DOHH2 (cell line): ENCODE measurements around the gene GALNT2.
A peak's percentile ranks its signal among the peaks of the same experiment; 100 is the strongest.

ENCODE experiments used
- H3F3A ChIP-seq: fragments of 200-600 bp; sonication (generic), shearing (Covaris generic); 2 replicates; pipeline ENCODE4 v1.6.0; 2016; ENCODE audit warnings: antibody characterized with exemption, mild to moderate bottlenecking; ENCODE audit not compliant: control insufficient read depth, insufficient read depth
- H3K27ac ChIP-seq: fragments of 200-600 bp; sonication (generic); 2 replicates; pipeline ENCODE4 v1.5.1; 2014; ENCODE audit warnings: low read depth, mild to moderate bottlenecking, low read length, moderate library complexity
- H3K27me3 ChIP-seq: fragments of 200-600 bp; sonication (generic); 2 replicates; pipeline ENCODE4 v1.6.1; 2014; ENCODE audit warnings: mild to moderate bottlenecking, low read length, mixed read lengths; ENCODE audit not compliant: control insufficient read depth
- H3K36me3 ChIP-seq: fragments of 200-600 bp; sonication (generic); 2 replicates; pipeline ENCODE4 v1.6.1; 2014; ENCODE audit warnings: mild to moderate bottlenecking, low read length, moderate library complexity, mixed read lengths; ENCODE audit not compliant: control insufficient read depth
- H3K4me1 ChIP-seq: fragments of 200-600 bp; sonication (generic); 2 replicates; pipeline ENCODE4 v1.6.1; 2014; ENCODE audit warnings: mild to moderate bottlenecking, low read length, mixed read lengths; ENCODE audit not compliant: control insufficient read depth
- H3K4me2 ChIP-seq: fragments of 200-600 bp; sonication (generic); 2 replicates; pipeline ENCODE4 v1.6.0; 2014; ENCODE audit warnings: mild to moderate bottlenecking, low read length, moderate library complexity
- H3K4me3 ChIP-seq: fragments of 200-600 bp; sonication (generic); 2 replicates; pipeline ENCODE4 v1.5.1; 2014; ENCODE audit warnings: mild to moderate bottlenecking, low read length, mixed read lengths
- H3K79me2 ChIP-seq: fragments of 200-600 bp; sonication (generic); 2 replicates; pipeline ENCODE4 v1.6.1; 2014; ENCODE audit warnings: mild to moderate bottlenecking, low read length, mixed read lengths; ENCODE audit not compliant: control insufficient read depth
- H3K9me2 ChIP-seq: fragments of 200-600 bp; sonication (generic); replicated peaks from 2 replicates; pipeline ENCODE4 v1.6.1; 2014; ENCODE audit warnings: mild to moderate bottlenecking, low read length, mixed read lengths; ENCODE audit not compliant: control insufficient read depth
- H3K9me3 ChIP-seq: fragments of 200-600 bp; sonication (generic); 2 replicates; pipeline ENCODE4 v1.6.1; 2014; ENCODE audit warnings: antibody characterized with exemption, low read length, mixed read lengths; ENCODE audit not compliant: control insufficient read depth, insufficient read depth
- H4K20me1 ChIP-seq: fragments of 200-600 bp; sonication (generic); 2 replicates; pipeline ENCODE4 v1.6.0; 2014; ENCODE audit warnings: low read depth, mild to moderate bottlenecking, antibody characterized with exemption, low read length, moderate library complexity; ENCODE audit not compliant: control insufficient read depth, insufficient read depth
- EZH2phosphoT487 ChIP-seq: fragments of 200-600 bp; sonication (generic); IDR thresholded peaks from 2 replicates; pipeline ENCODE4 v1.6.1; 2017; ENCODE audit warnings: borderline replicate concordance, mild to moderate bottlenecking, antibody characterized with exemption, low read length, moderate library complexity, mixed read lengths
- TF ChIP-seq, protein P1 (sequence below): fragments of 200-600 bp; sonication (generic); IDR thresholded peaks from one replicate; pipeline ENCODE4 v1.5.1; 2014; ENCODE audit warnings: antibody characterized with exemption, mild to moderate bottlenecking, low read depth, low read length; ENCODE audit not compliant: poor library complexity, severe bottlenecking

GALNT2 gene

DNA sequence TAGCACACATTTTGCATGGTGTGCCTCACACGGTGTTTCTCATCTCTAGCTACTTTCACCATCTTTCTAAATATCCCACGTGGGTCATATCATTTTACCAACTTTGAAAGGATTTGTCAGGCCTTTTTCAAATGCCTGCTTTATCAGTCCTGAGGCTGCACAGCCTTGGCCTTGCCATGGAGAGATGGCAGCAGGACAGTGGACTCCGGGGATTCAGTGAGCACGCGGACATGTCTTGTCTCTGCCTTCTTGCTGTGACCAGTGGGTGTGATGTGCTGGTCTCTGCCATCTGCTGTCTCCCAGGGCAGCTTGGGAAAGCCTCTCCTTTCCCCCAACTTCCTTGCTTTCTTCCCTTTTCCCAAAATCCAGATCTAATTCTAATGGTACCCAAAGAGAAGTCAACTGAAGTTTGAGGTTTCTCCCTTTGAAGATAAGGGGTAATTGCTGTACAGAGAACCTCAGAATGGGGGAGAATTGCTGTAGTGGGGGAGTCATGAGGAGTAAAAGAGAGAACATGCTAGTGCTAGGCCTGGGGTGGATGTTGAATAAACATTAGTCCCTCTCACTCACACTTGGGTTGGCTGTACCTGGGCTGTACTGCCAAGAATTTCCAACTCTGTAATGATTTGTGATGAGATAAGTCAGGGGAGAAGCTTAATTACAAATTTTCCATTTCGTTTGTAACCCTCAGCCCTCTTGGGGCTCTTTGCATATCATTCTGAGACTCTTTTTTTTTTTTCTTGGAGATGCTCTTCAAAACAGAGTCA, 99.5 kb downstream of the GALNT2 start:
- no peak overlapping the region for H3K4me2 ChIP-seq
- no peaks in the 10 kb centered on the region for H3F3A ChIP-seq
- H4K20me1 ChIP-seq, result no peaks in the 10 kb centered on the region
- H3K9me2 ChIP-seq, result no peaks in the 10 kb centered on the region
- H3K4me3 ChIP-seq, result no peak overlapping the region
- H3K9me3 ChIP-seq, result no peaks in the 10 kb centered on the region; the same call in 1 of the 2 replicates
- H3K36me3 ChIP-seq, result no peaks in the 10 kb centered on the region
- no peaks in the 10 kb centered on the region for H3K27me3 ChIP-seq
- no peak for TF ChIP-seq EZH2phosphoT487
- TF ChIP-seq, protein P1, sequence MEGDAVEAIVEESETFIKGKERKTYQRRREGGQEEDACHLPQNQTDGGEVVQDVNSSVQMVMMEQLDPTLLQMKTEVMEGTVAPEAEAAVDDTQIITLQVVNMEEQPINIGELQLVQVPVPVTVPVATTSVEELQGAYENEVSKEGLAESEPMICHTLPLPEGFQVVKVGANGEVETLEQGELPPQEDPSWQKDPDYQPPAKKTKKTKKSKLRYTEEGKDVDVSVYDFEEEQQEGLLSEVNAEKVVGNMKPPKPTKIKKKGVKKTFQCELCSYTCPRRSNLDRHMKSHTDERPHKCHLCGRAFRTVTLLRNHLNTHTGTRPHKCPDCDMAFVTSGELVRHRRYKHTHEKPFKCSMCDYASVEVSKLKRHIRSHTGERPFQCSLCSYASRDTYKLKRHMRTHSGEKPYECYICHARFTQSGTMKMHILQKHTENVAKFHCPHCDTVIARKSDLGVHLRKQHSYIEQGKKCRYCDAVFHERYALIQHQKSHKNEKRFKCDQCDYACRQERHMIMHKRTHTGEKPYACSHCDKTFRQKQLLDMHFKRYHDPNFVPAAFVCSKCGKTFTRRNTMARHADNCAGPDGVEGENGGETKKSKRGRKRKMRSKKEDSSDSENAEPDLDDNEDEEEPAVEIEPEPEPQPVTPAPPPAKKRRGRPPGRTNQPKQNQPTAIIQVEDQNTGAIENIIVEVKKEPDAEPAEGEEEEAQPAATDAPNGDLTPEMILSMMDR, result no peak
- peaks cover 74% of the 10 kb centered on the region for H3K79me2 ChIP-seq
- no peak overlapping the region for H3K27ac ChIP-seq
- peaks cover 34% of the 10 kb centered on the region for H3K4me1 ChIP-seq

DNA sequence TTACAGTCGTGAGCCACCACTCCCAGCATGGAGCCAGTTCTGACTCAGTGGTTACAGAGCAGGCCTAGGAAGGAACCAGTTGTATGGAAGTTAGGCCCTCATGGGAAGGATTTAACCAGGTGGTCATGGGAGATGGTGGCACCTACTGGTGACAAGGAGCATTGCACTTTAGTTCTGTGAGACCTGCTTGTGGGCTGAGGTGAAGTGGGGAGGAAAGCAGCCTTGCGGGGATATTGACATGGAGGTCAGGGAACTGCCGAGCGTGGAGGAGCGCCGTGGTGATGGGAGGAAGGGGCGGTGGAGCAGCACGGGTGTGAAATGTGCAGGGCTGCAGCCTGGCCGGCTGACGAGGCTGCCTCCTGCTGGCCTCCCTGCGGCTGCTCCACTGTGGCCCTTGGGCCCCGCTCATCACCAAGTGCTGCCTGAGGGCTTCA, 100.4 kb downstream of the GALNT2 start:
- no peaks in the 10 kb centered on the region for H3K36me3 ChIP-seq
- H3K9me2 ChIP-seq, result no peaks in the 10 kb centered on the region
- peaks cover 70% of the 10 kb centered on the region for H3K79me2 ChIP-seq
- H3K27ac ChIP-seq, result no peak overlapping the region
- H3F3A ChIP-seq, result no peaks in the 10 kb centered on the region
- H4K20me1 ChIP-seq, result no peaks in the 10 kb centered on the region
- no peaks in the 10 kb centered on the region; the same call in 1 of the 2 replicates for H3K9me3 ChIP-seq
- peak overlapping the region; percentile 33; the same call in 1 of the 2 replicates for H3K4me2 ChIP-seq
- TF ChIP-seq, protein P1, result peak; percentile 99
- no peak for TF ChIP-seq EZH2phosphoT487
- no peak overlapping the region for H3K4me3 ChIP-seq
- H3K4me1 ChIP-seq, result peaks cover 34% of the 10 kb centered on the region
- H3K27me3 ChIP-seq, result no peaks in the 10 kb centered on the region

DNA sequence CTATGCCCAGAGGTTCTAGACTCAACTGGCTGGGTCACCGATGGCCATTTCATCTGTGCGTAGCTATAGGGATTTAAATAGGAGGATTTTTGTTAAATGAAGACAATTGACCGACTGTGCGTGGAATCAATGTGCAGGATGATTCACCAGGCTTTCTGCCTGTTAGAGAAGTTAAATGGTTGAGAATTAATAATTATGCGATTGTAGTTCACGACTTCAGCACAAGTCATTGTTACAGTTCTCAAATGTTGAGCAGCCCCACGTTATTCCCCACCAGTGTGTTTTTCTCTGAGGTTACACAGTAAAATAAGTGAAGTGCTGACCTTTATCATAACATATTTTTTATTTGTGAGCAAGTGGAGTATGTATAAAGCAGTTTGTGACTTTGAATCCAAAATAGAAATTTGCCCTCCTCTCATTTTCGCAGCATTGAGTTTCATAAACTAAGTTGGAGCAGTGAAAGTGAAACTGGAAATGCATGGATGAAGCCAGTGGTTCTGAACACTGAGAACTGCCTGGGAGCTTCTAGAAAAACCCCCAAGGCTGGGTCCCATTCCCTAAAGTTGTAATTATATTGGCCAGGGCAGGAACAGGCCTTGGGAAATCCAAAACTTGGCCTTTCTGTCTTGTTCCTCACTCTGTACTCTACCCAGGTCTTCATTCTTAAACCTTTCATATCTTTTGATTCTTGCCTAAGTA, 102.6 kb downstream of the GALNT2 start:
- Histone ChIP-seq H3K79me2 (peaks cover 54% of the 10 kb centered on the region), H3K27me3 (no peaks in the 10 kb centered on the region), H3K27ac (no peak overlapping the region), H3K36me3 (no peaks in the 10 kb centered on the region), H3K4me2 (peak overlapping the region; percentile 21; the same call in 1 of the 2 replicates), H3K4me3 (no peak overlapping the region), H4K20me1 (no peaks in the 10 kb centered on the region), H3K9me3 (no peaks in the 10 kb centered on the region; the same call in 1 of the 2 replicates), H3F3A (no peaks in the 10 kb centered on the region), H3K9me2 (no peaks in the 10 kb centered on the region), H3K4me1 (peaks cover 34% of the 10 kb centered on the region)
- no peak for TF ChIP-seq EZH2phosphoT487
- TF ChIP-seq, protein P1, result no peak
